Endodermal cell (in vitro differentiated cells): ENCODE data around the gene MLXIP. TPM values are rescaled to one million over a fixed set of nuclear protein-coding genes. Genes with fewer than 3 reads are reported as not detected.

Source experiments
- DNase-seq: peaks from one replicate; pipeline ENCODE4 v3.0.0-alpha.2; 2017
- H3K27ac ChIP-seq: 2 replicates; pipeline ENCODE4 v1.5.1; 2013; ENCODE audit warnings: mild to moderate bottlenecking, low read depth, low read length, moderate library complexity
- H3K27me3 ChIP-seq: 2 replicates; pipeline ENCODE4 v1.6.1; 2013; ENCODE audit warnings: mild to moderate bottlenecking, low read length, moderate library complexity; ENCODE audit not compliant: insufficient read depth, control insufficient read depth, poor library complexity, severe bottlenecking
- H3K36me3 ChIP-seq: 2 replicates; pipeline ENCODE4 v1.7.0; 2013; ENCODE audit warnings: mild to moderate bottlenecking, low read length, moderate library complexity; ENCODE audit not compliant: control insufficient read depth, insufficient read depth
- H3K4me1 ChIP-seq: one replicate; pipeline ENCODE4 v1.7.0; 2013; ENCODE audit warnings: low read length; ENCODE audit not compliant: control insufficient read depth, insufficient read depth
- H3K4me3 ChIP-seq: 2 replicates; pipeline ENCODE4 v1.5.1; 2013; ENCODE audit warnings: mild to moderate bottlenecking, low read length, moderate library complexity
- H3K9ac ChIP-seq: 2 replicates; pipeline ENCODE4 v1.6.1; 2013; ENCODE audit warnings: mild to moderate bottlenecking, low read length, moderate library complexity; ENCODE audit not compliant: poor library complexity, severe bottlenecking; ENCODE audit errors: extremely low read depth
- H3K9me3 ChIP-seq: 2 replicates; pipeline ENCODE4 v1.6.1; 2013; ENCODE audit warnings: mild to moderate bottlenecking, low read length, moderate library complexity; ENCODE audit not compliant: control insufficient read depth
- H3K27ac Mint-ChIP-seq: 2 replicates; pipeline ENCODE4 v1.8.0; 2020; ENCODE audit warnings: mixed read lengths
- H3K27me3 Mint-ChIP-seq: 2 replicates; pipeline ENCODE4 v1.8.0; 2021; ENCODE audit warnings: mild to moderate bottlenecking, mixed read lengths; ENCODE audit not compliant: insufficient read depth
- H3K36me3 Mint-ChIP-seq: 2 replicates; pipeline ENCODE4 v1.8.0; 2020; ENCODE audit warnings: low read depth, mixed read lengths
- H3K4me1 Mint-ChIP-seq: 2 replicates; pipeline ENCODE4 v1.8.0; 2020; ENCODE audit warnings: mixed read lengths
- H3K4me3 Mint-ChIP-seq: 2 replicates; pipeline ENCODE4 v1.8.0; 2020; ENCODE audit warnings: mild to moderate bottlenecking, moderate library complexity, mixed read lengths
- H3K9me3 Mint-ChIP-seq: 2 replicates; pipeline ENCODE4 v1.8.0; 2020; ENCODE audit warnings: mild to moderate bottlenecking, mixed read lengths
- WGBS, 2 experiments: methylation state at CpG; one replicate each; pipeline versions ENCODE4 v1.1.5 to v1.1.7; 2013; ENCODE audit warnings: missing lambda C conversion rate in 2 of 2, mixed read lengths in 1 of 2; ENCODE audit not compliant: insufficient coverage in 1 of 2, insufficient read length in 1 of 2; 5-methylcytosine and 5-hydroxymethylcytosine counted together
- total RNA-seq, 2 donors: library from RNA; stranded (reverse); fragmentation: NEBNext Ultra II Directional in 1 of 2; extraction: Animal tissue kit (Norgen Biotek cat#: 25700) in 1 of 2; gene quantifications; 2 replicates in 1 of 2; 3 replicates in 1 of 2; pipeline ENCODE4 v1.2.1, GENCODE V29; 2021
- TF ChIP-seq, protein P1 (sequence below): fragments of 200-600 bp; sonication (generic); conservative IDR thresholded peaks from 2 replicates; pipeline ENCODE4 v1.5.0; 2021; ENCODE audit warnings: antibody characterized with exemption, mild to moderate bottlenecking

The MLXIP gene
- total RNA-seq, 2 donors from 2014 or later = 27.4 to 32.2 TPM

- no peaks in the 10 kb centered on the region for H3K4me1 Mint-ChIP-seq
- Histone ChIP-seq H3K4me1 (no peaks in the 10 kb centered on the region), H3K27ac (peak overlapping the region; percentile 90), H3K27me3 (no peaks in the 10 kb centered on the region), H3K9me3 (no peaks in the 10 kb centered on the region), H3K9ac (no peak overlapping the region), H3K36me3 (no peaks in the 10 kb centered on the region), H3K4me3 (no peak overlapping the region)
- peaks cover 14% of the 10 kb centered on the region for H3K9me3 Mint-ChIP-seq
- no peaks in the 10 kb centered on the region for H3K27me3 Mint-ChIP-seq
- no peak overlapping the region for H3K4me3 Mint-ChIP-seq
- WGBS, 2 experiments = 84 to 88% methylated on average over 12 to 22 of the region's 22 CpGs
- no peak overlapping the region for H3K27ac Mint-ChIP-seq
- DNase-seq = no peak
- H3K36me3 Mint-ChIP-seq = no peaks in the 10 kb centered on the region
- TF ChIP-seq, protein P1, sequence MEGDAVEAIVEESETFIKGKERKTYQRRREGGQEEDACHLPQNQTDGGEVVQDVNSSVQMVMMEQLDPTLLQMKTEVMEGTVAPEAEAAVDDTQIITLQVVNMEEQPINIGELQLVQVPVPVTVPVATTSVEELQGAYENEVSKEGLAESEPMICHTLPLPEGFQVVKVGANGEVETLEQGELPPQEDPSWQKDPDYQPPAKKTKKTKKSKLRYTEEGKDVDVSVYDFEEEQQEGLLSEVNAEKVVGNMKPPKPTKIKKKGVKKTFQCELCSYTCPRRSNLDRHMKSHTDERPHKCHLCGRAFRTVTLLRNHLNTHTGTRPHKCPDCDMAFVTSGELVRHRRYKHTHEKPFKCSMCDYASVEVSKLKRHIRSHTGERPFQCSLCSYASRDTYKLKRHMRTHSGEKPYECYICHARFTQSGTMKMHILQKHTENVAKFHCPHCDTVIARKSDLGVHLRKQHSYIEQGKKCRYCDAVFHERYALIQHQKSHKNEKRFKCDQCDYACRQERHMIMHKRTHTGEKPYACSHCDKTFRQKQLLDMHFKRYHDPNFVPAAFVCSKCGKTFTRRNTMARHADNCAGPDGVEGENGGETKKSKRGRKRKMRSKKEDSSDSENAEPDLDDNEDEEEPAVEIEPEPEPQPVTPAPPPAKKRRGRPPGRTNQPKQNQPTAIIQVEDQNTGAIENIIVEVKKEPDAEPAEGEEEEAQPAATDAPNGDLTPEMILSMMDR = no peak
Observed at GRCh38 chr12:122166422-122167349, 88.1 kb downstream of the MLXIP start.

DNA sequence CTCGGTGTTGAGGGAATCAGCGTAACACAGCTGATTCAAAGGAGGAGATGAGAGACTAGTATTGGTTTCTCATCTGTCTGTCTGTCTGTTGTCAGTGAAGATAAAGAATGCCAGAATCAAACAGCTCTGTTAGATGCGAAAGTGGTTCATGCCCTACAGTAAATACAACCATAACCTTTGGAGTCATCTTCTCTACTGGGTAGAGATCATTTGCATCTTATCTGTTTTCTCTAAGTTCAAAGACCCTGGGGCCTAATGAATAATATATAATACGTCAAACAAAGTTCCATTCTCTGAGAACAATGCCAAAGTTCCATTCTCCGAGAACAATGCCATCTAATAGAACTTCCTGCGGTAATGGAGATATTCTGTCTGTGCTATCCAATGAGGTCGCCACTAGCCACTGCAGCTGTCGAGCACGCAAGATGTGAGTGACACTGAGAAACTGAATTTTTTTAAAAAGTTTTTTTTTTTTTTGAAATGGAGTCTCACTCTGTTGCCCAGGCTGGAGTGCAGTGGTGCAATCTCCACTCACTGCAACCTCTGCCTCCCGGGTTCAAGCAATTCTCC, 88.9 kb downstream of the MLXIP start:
- H3K36me3 Mint-ChIP-seq = no peaks in the 10 kb centered on the region
- TF ChIP-seq, protein P1 = no peak

GRCh38 chr12:122168492-122168891, 89.9 kb downstream of the MLXIP start:
- Mint-ChIP-seq H3K27ac (no peak overlapping the region), H3K9me3 (no peaks in the 10 kb centered on the region), H3K27me3 (no peaks in the 10 kb centered on the region), H3K4me1 (no peaks in the 10 kb centered on the region), H3K36me3 (no peaks in the 10 kb centered on the region), H3K4me3 (no peak overlapping the region)
- no peak for DNase-seq
- no peaks in the 10 kb centered on the region for H3K4me1 ChIP-seq
- no peak overlapping the region for H3K4me3 ChIP-seq
- H3K9me3 ChIP-seq = no peaks in the 10 kb centered on the region
- H3K27ac ChIP-seq = no peak overlapping the region
- no peaks in the 10 kb centered on the region for H3K36me3 ChIP-seq
- H3K9ac ChIP-seq = no peak overlapping the region
- TF ChIP-seq, protein P1 = no peak
- H3K27me3 ChIP-seq = no peaks in the 10 kb centered on the region
- 92 to 100% methylated on average over 2 to 3 of the region's 3 CpGs for WGBS, 2 experiments

More for the DNA sequence above, 88.9 kb downstream of the MLXIP start:
- WGBS, 2 experiments = 89 to 96% methylated on average over 4 to 10 of the region's 10 CpGs
- H3K9me3 ChIP-seq = no peaks in the 10 kb centered on the region
- Mint-ChIP-seq H3K27ac (no peak overlapping the region), H3K9me3 (peaks cover 8% of the 10 kb centered on the region), H3K4me1 (no peaks in the 10 kb centered on the region), H3K27me3 (no peaks in the 10 kb centered on the region), H3K4me3 (no peak overlapping the region)
- H3K27ac ChIP-seq = peak overlapping the region; percentile 90
- no peak overlapping the region for H3K4me3 ChIP-seq
- H3K9ac ChIP-seq = no peak overlapping the region
- no peaks in the 10 kb centered on the region for H3K27me3 ChIP-seq
- no peak for DNase-seq
- H3K36me3 ChIP-seq = no peaks in the 10 kb centered on the region
- no peaks in the 10 kb centered on the region for H3K4me1 ChIP-seq
